ENCODE data around the gene NRXN3.

GRCh38 chr14:78355109-78355508 is 184.9 kb downstream of the NRXN3 start:
- no peak for TF ChIP-seq CTCF (IDR thresholded peaks at IDR 0.05; ENCODE audit: insufficient read depth, low read length, poor library complexity, severe bottlenecking)
- TF ChIP-seq EZH2phosphoT487 (conservative IDR thresholded peaks at IDR 0.05; ENCODE audit: low read length) = no peak
